HEK293 (cell line): ENCODE data around the gene ACTR8.

Experiments
- CTCF ChIA-PET: fragments of 350-600 bp; formaldehyde crosslinking; extraction: SDS; loops from one replicate; lab custom pipeline; 2021; ENCODE audit warnings: antibody characterized with exemption; lab: Yijun Ruan, JAX
- POLR2A ChIA-PET: fragments of 300-600 bp; formaldehyde crosslinking; extraction: SDS; loops from one replicate; lab custom pipeline; 2020; ENCODE audit warnings: antibody characterized with exemption, inconsistent platforms; lab: Yijun Ruan, JAX
- H3K27ac ChIP-seq: fragments of 200-500 bp; sonication (Bioruptor generic); 2 replicates; pipeline ENCODE4 v1.5.1; 2014; ENCODE audit warnings: low read depth, low read length, control low read depth, inconsistent platforms; ENCODE audit errors: extremely low read depth
- H3K36me3 ChIP-seq, 2 experiments: fragments of 200-500 bp in 1 of 2; sonication (Bioruptor generic) in 1 of 2; 1 replicate in 1 of 2; 2 replicates in 1 of 2; pipeline ENCODE4 v1.5.1; 2014 to 2017; ENCODE audit warnings: inconsistent platforms in 2 of 2, low read length in 2 of 2; ENCODE audit not compliant: control insufficient read depth in 2 of 2, insufficient read depth in 1 of 2
- H3K4me1 ChIP-seq: fragments of 200-500 bp; sonication (Bioruptor generic); 2 replicates; pipeline ENCODE4 v1.5.1; 2014; ENCODE audit warnings: mild to moderate bottlenecking, low read length, inconsistent platforms; ENCODE audit not compliant: control insufficient read depth, insufficient read depth
- H3K4me3 ChIP-seq: 2 replicates; pipeline ENCODE4 v1.5.1; 2011; ENCODE audit warnings: low read depth, mild to moderate bottlenecking, control low read depth, low read length, moderate library complexity
- H3K9me3 ChIP-seq: fragments of 200-500 bp; sonication (Bioruptor generic); 2 replicates; pipeline ENCODE4 v1.5.1; 2014; ENCODE audit warnings: low read depth, low read length, inconsistent platforms; ENCODE audit not compliant: control insufficient read depth, insufficient read depth
- EGR2 ChIP-seq: fragments of 450-650 bp; formaldehyde crosslinking; IDR thresholded peaks from 2 replicates; pipeline ENCODE4 v1.5.1; 2016; ENCODE audit warnings: low read depth, missing biosample characterization, missing genetic modification characterization
- ZFP37 ChIP-seq: fragments of 450-650 bp; formaldehyde crosslinking; IDR thresholded peaks from 2 replicates; pipeline ENCODE4 v1.5.1; 2016; ENCODE audit warnings: missing biosample characterization, missing genetic modification characterization
- ZNF157 ChIP-seq: fragments of 450-650 bp; formaldehyde crosslinking; IDR thresholded peaks from 2 replicates; pipeline ENCODE4 v1.5.1; 2016; ENCODE audit warnings: missing biosample characterization, missing genetic modification characterization
- ZNF19 ChIP-seq: fragments of 450-650 bp; formaldehyde crosslinking; IDR thresholded peaks from 2 replicates; pipeline ENCODE4; 2016; ENCODE audit warnings: missing biosample characterization, missing genetic modification characterization, low read depth
- ZNF211 ChIP-seq: fragments of 450-650 bp; formaldehyde crosslinking; IDR thresholded peaks from 2 replicates; pipeline ENCODE4 v1.5.1; 2016; ENCODE audit warnings: low read depth, missing biosample characterization, missing genetic modification characterization
- ZNF248 ChIP-seq: fragments of 450-650 bp; formaldehyde crosslinking; IDR thresholded peaks from 2 replicates; pipeline ENCODE4 v1.5.1; 2017; ENCODE audit warnings: missing biosample characterization, missing genetic modification characterization
- ZNF302 ChIP-seq: fragments of 450-650 bp; formaldehyde crosslinking; IDR thresholded peaks from 2 replicates; pipeline ENCODE4 v1.5.1; 2016; ENCODE audit warnings: missing biosample characterization, missing genetic modification characterization, low read depth
- ZNF423 ChIP-seq: fragments of 450-650 bp; formaldehyde crosslinking; IDR thresholded peaks from 2 replicates; pipeline ENCODE4 v1.5.1; 2016; ENCODE audit warnings: missing biosample characterization, missing genetic modification characterization
- ZNF585B ChIP-seq: fragments of 450-650 bp; formaldehyde crosslinking; IDR thresholded peaks from 2 replicates; pipeline ENCODE4 v1.5.1; 2016; ENCODE audit warnings: missing biosample characterization, missing genetic modification characterization
- ZNF626 ChIP-seq: fragments of 450-650 bp; sonication (Bioruptor Pico); formaldehyde crosslinking; IDR thresholded peaks from 2 replicates; pipeline ENCODE4 v1.5.1; 2018; ENCODE audit warnings: missing biosample characterization, missing genetic modification characterization, inconsistent platforms
- TF ChIP-seq, protein P1 (sequence below): fragments of 450-650 bp; formaldehyde crosslinking; IDR thresholded peaks from 2 replicates; pipeline ENCODE4 v1.5.1; 2016; ENCODE audit warnings: missing biosample characterization, missing genetic modification characterization
- TF ChIP-seq, protein P2 (sequence below): fragments of 450-650 bp; formaldehyde crosslinking; IDR thresholded peaks from 2 replicates; pipeline ENCODE4 v1.5.1; 2017; ENCODE audit warnings: missing biosample characterization, missing genetic modification characterization
- TF ChIP-seq, protein P3 (sequence below): fragments of 450-650 bp; formaldehyde crosslinking; IDR thresholded peaks from 2 replicates; pipeline ENCODE4 v1.5.1; 2016; ENCODE audit warnings: missing biosample characterization, missing genetic modification characterization, borderline replicate concordance
- TF ChIP-seq, protein P4 (sequence below): fragments of 450-650 bp; formaldehyde crosslinking; IDR thresholded peaks from 2 replicates; pipeline ENCODE4 v1.5.1; 2016; ENCODE audit warnings: missing biosample characterization, missing genetic modification characterization
- TF ChIP-seq, protein P5 (sequence below): fragments of 450-650 bp; IDR thresholded peaks from 2 replicates; pipeline ENCODE4 v1.5.1; 2018; ENCODE audit warnings: missing biosample characterization, mild to moderate bottlenecking, missing genetic modification characterization

Gene ACTR8

DNA sequence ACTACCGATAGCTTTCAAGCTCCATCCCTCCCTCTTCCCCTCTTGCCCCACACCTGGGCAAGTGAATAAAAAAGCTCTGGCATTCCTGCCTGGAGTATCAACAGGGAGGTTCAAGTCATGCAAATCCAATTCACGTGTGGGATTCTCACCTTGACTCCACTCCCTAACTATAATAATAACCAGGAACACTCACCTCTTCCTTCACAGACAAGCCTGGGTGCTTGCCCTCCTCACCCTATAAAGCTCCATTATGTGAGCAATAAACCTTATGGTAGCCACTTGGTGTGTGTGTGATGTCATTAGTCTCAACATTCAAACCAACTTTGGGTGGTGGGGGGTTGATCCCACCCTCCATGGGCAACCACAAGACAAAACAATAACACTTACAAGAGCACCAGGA, 52.3 kb downstream of the ACTR8 start (continued):
- TF ChIP-seq ZNF626 (tag by site-specific recombination), result no peak
- TF ChIP-seq, protein P1, sequence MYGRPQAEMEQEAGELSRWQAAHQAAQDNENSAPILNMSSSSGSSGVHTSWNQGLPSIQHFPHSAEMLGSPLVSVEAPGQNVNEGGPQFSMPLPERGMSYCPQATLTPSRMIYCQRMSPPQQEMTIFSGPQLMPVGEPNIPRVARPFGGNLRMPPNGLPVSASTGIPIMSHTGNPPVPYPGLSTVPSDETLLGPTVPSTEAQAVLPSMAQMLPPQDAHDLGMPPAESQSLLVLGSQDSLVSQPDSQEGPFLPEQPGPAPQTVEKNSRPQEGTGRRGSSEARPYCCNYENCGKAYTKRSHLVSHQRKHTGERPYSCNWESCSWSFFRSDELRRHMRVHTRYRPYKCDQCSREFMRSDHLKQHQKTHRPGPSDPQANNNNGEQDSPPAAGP (tag by site-specific recombination), result no peak
- TF ChIP-seq ZNF248 (tag by site-specific recombination), result no peak
- TF ChIP-seq, protein P2, sequence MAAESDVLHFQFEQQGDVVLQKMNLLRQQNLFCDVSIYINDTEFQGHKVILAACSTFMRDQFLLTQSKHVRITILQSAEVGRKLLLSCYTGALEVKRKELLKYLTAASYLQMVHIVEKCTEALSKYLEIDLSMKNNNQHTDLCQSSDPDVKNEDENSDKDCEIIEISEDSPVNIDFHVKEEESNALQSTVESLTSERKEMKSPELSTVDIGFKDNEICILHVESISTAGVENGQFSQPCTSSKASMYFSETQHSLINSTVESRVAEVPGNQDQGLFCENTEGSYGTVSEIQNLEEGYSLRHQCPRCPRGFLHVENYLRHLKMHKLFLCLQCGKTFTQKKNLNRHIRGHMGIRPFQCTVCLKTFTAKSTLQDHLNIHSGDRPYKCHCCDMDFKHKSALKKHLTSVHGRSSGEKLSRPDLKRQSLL, result no peak
- no peak for TF ChIP-seq ZNF423 (tag by site-specific recombination)
- no peak for TF ChIP-seq ZNF157 (tag by site-specific recombination)
- TF ChIP-seq, protein P3, sequence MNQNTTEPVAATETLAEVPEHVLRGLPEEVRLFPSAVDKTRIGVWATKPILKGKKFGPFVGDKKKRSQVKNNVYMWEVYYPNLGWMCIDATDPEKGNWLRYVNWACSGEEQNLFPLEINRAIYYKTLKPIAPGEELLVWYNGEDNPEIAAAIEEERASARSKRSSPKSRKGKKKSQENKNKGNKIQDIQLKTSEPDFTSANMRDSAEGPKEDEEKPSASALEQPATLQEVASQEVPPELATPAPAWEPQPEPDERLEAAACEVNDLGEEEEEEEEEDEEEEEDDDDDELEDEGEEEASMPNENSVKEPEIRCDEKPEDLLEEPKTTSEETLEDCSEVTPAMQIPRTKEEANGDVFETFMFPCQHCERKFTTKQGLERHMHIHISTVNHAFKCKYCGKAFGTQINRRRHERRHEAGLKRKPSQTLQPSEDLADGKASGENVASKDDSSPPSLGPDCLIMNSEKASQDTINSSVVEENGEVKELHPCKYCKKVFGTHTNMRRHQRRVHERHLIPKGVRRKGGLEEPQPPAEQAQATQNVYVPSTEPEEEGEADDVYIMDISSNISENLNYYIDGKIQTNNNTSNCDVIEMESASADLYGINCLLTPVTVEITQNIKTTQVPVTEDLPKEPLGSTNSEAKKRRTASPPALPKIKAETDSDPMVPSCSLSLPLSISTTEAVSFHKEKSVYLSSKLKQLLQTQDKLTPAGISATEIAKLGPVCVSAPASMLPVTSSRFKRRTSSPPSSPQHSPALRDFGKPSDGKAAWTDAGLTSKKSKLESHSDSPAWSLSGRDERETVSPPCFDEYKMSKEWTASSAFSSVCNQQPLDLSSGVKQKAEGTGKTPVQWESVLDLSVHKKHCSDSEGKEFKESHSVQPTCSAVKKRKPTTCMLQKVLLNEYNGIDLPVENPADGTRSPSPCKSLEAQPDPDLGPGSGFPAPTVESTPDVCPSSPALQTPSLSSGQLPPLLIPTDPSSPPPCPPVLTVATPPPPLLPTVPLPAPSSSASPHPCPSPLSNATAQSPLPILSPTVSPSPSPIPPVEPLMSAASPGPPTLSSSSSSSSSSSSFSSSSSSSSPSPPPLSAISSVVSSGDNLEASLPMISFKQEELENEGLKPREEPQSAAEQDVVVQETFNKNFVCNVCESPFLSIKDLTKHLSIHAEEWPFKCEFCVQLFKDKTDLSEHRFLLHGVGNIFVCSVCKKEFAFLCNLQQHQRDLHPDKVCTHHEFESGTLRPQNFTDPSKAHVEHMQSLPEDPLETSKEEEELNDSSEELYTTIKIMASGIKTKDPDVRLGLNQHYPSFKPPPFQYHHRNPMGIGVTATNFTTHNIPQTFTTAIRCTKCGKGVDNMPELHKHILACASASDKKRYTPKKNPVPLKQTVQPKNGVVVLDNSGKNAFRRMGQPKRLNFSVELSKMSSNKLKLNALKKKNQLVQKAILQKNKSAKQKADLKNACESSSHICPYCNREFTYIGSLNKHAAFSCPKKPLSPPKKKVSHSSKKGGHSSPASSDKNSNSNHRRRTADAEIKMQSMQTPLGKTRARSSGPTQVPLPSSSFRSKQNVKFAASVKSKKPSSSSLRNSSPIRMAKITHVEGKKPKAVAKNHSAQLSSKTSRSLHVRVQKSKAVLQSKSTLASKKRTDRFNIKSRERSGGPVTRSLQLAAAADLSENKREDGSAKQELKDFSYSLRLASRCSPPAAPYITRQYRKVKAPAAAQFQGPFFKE, result no peak
- no peak for TF ChIP-seq ZFP37 (tag by site-specific recombination)
- TF ChIP-seq ZNF302 (tag by site-specific recombination), result no peak
- TF ChIP-seq ZNF19 (tag by site-specific recombination), result no peak
- TF ChIP-seq, all 188 proteins: peak for 0

DNA sequence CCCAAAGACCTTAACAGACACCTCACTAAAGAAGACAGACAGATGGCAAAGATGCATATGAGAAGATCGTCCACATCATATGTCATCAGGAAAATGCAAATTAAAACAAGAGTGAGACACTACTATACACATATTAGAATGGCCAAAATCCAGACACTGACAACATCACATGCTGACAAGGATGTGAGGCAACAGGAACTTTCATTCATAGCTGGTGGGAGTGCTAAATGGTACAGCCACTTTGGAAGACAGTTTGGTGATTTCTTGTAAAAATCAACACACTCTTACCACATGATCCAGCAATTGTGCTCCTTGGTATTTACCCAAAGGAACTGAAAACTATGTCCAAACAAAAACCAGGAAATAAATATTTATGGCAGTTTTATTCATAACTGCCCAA, 53.4 kb downstream of the ACTR8 start:
- no peaks in the 10 kb centered on the region for H3K9me3 ChIP-seq
- H3K4me1 ChIP-seq, result no peaks in the 10 kb centered on the region
- TF ChIP-seq ZNF585B (tag by site-specific recombination) (no peak), EGR2 (no peak)
- TF ChIP-seq, protein P4, sequence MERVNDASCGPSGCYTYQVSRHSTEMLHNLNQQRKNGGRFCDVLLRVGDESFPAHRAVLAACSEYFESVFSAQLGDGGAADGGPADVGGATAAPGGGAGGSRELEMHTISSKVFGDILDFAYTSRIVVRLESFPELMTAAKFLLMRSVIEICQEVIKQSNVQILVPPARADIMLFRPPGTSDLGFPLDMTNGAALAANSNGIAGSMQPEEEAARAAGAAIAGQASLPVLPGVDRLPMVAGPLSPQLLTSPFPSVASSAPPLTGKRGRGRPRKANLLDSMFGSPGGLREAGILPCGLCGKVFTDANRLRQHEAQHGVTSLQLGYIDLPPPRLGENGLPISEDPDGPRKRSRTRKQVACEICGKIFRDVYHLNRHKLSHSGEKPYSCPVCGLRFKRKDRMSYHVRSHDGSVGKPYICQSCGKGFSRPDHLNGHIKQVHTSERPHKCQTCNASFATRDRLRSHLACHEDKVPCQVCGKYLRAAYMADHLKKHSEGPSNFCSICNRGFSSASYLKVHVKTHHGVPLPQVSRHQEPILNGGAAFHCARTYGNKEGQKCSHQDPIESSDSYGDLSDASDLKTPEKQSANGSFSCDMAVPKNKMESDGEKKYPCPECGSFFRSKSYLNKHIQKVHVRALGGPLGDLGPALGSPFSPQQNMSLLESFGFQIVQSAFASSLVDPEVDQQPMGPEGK (tag by site-specific recombination), result no peak
- H3K4me3 ChIP-seq, result no peak overlapping the region
- ChIA-PET POLR2A (no interaction called here), CTCF (no interaction called here)
- H3K27ac ChIP-seq, result no peak overlapping the region
- peaks cover 0 to 15% of the 10 kb centered on the region in 2 experiments; a peak in 1 of 3 replicates for H3K36me3 ChIP-seq

DNA sequence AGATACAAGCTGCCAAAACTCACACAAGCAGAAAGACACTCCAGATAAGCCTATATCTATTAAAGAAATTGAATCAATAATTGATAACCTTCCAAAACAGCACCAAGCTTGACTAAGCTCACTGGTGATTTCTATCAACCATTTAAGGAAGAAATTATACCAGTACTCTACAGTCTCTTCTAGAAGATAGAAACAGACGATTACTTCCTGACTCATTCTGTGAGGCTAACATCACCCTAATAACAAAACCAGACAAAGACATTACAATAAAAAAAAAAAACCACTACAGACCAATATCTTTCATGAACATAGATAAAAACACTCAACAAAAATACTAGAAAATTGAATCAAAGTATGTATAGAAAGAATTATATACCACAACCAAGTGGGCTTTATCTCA, 55.9 kb downstream of the ACTR8 start:
- TF ChIP-seq, protein P5, sequence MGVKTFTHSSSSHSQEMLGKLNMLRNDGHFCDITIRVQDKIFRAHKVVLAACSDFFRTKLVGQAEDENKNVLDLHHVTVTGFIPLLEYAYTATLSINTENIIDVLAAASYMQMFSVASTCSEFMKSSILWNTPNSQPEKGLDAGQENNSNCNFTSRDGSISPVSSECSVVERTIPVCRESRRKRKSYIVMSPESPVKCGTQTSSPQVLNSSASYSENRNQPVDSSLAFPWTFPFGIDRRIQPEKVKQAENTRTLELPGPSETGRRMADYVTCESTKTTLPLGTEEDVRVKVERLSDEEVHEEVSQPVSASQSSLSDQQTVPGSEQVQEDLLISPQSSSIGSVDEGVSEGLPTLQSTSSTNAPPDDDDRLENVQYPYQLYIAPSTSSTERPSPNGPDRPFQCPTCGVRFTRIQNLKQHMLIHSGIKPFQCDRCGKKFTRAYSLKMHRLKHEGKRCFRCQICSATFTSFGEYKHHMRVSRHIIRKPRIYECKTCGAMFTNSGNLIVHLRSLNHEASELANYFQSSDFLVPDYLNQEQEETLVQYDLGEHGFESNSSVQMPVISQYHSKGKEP (tag by site-specific recombination), result no peak
- TF ChIP-seq ZNF211 (tag by site-specific recombination), result 0 out of 2 replicates have a peak, but pooled peaks have one; percentile 19
- peaks cover 0 to 30% of the 10 kb centered on the region in 2 experiments; a peak in 1 of 3 replicates for H3K36me3 ChIP-seq
- no peaks in the 10 kb centered on the region for H3K4me1 ChIP-seq
- no peak overlapping the region for H3K4me3 ChIP-seq
- ChIA-PET CTCF (no interaction called here), POLR2A (no interaction called here)
- H3K9me3 ChIP-seq, result no peaks in the 10 kb centered on the region
- H3K27ac ChIP-seq, result no peak overlapping the region
